ENCODE results near the gene ADORA2B.
"Not testable (repeated sequence)": the region's sequence is repeated elsewhere in the genome, so short reads cannot be mapped to it uniquely, and the experiment has no call there.

ADORA2B gene

DNA sequence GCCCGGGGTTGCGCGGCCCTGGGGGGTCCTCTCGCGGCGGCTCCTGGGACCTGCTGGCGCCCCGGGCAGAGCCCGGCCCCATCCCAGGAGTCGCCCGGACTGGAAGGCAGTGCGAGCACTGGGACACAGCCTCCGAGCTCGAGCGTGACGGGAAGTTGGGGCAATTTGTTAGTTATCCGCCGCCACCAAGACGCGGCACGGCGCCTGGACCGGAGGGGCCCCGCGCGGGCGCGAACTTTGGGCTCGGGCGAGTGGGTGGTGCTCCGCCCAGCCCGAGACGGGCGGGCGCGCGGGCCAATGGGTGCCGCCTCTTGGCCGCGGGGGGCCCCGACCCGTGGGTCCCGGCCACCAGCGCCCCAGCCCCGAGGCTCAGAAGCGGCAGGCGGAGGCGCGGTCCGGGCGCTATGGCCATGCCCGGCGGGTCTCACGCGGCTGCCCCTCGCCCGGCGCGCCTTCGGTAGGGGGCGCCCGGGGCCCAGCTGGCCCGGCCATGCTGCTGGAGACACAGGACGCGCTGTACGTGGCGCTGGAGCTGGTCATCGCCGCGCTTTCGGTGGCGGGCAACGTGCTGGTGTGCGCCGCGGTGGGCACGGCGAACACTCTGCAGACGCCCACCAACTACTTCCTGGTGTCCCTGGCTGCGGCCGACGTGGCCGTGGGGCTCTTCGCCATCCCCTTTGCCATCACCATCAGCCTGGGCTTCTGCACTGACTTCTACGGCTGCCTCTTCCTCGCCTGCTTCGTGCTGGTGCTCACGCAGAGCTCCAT, at the start of gene ADORA2B:
Gene ADORA2B (plus strand): TSS at position 372 of the 768 bp plus-strand sequence. CDS start 119 bp downstream, at position 491.
- DNase-seq: peak; percentile 11

DNA sequence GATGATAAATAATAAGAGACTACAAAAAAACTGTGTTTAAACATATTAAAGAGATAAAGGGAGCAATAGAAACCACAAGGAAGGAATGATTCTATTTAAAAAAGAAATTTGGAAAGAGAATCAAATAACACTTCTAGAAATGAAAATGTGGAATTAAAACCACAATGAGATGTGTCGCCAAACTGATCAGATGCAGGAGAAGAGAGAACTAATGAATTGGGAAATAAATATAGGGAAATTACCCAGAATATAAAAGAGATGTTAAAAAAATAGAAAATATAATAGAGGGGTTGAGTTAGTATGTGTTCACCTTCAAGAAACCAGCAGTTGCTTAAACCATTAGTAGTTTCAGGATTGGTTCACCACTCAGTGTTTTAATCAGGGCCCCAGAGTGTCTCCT, 48.7 kb upstream of the ADORA2B start:
- DNase-seq: no peak

DNA sequence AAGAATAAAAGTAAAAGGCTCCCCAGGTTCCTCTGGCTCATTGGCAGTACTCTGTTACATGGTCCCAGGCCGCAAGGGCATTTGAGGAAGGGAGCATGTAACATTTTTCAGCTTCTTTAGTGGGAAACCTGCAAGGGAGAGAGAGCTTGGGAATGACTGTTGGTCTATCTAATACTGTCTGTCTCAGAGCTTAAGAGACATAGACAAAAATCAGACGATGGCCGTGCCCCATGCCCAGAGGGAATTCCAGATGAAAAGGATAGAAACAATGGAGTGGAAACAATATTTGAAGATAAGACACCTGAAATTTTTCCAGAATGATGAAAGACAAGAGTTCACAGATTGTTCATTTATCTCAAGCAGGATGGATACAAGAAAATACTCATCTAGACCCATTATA, 48.1 kb upstream of the ADORA2B start:
- DNase-seq: no peak

DNA sequence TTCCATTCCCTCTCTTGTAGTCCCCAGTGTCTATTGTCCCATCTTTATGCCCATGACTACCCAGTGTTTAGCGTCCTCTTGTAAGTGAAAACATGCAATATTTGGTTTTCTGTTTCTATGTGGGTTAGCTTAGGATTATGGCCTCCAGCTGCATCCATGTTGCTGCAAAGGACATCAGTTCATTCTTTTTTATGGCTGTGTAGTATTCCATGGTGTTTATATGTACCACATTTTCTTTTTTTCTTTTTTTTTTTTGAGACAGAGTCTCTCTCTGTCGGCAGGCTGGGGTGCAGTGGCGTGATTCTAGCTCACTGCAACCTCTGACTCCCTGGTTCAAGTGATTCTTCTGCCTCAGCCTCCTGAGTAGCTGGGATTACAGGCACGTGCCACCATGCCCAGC, 45.3 kb upstream of the ADORA2B start:
- DNase-seq: not testable (repeated sequence)

DNA sequence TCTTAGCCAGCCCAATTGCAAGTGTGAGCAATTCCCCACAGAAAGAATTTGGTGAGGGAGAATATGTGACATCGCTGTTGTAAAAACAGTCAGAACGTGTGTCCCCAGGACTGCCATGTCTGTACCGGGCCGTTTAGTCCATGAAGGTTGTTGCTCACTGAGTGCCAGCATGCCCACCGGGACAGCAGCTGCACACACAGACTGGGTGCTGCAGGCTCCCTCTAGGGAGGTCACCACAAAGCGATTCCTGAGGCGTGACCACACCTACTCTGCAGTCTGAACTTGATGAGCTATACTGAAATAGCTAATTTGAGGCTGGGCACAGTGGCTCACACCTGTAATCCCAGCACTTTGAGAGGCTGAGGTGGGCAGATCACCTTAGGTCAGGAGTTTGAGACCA, 44.1 kb upstream of the ADORA2B start:
- no peak for DNase-seq

DNA sequence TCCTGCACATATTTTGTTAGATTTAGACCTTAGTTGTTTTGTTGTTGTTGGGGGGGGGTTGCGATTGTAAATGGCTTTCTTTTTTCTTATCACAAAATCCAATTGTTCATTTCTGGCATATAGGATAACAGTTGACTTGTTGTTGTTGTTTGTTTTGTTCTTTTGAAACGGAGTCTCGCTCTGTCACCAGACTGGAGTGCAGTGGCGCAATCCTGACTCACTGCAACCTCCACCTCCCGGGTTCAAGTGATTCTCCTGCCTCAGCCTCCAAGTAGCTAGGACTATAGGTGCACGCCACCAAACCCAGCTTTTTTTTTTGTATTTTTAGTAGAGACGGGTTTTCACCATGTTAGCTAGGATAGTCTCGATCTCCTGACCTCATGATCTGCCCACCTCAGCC, 39.7 kb upstream of the ADORA2B start:
- DNase-seq: not testable (repeated sequence)

DNA sequence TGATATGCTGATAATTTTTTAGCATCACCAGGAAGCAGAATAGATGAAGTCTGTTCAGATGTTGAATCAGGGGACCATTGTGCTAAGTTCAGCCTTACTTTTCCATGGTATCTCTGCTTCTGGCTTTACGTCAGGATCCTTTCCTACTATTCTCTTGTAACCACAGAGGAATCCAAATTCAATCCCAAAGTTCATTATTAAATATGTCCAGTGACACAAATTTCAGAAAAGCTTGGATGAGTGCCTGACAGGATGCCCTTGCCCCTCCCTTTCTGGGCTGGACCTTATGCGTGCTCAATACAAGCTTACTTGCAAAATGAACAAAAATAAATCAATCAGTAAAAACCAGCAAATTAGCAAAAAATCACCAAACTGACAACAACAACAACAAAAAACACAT, 37.6 kb upstream of the ADORA2B start:
- DNase-seq: no peak

DNA sequence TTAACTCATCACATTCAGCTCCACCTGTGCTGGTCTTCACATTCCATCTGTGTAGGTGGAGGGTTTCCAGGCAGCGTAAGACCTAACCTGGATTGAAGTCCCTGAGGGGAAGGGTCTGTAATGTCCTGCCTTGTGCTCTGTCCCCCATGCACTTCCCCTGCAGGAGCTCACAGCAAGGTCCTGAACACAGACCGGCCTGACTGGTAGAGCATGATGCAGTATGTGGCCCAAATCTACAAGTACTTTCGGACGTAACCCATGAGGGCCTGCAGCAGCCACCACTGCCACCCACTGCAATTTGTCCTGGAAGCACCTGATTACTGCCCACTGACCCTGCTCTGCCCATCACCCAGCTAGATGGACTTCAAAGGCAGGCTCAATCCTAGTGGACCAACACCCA, 36.6 kb upstream of the ADORA2B start:
- no peak for DNase-seq

DNA sequence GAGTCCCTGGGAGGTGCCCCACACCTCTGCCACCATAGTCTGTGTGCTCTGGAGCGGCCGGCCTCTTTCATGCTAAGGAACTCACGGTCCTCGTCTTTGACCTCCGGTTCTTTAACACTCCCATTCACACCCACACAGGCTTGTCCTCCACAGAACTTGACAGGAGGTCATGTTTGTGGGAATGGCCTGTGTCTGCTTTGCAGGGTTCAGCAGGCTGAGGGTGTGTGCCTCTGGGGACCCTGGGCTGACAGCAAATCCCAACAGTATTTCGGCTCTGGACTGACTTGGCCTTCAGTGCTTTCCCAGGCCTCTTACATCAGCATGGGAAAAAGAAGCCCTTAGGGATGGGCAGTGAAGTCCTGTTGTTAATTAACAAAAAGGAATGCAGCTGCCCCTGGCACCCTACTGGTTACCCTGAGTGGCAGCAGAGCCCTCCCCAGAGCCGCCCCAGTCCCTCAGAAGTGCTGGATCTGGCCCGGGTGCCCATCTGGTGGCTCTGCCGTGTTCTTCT, 35.4 kb upstream of the ADORA2B start:
- DNase-seq: no peak

DNA sequence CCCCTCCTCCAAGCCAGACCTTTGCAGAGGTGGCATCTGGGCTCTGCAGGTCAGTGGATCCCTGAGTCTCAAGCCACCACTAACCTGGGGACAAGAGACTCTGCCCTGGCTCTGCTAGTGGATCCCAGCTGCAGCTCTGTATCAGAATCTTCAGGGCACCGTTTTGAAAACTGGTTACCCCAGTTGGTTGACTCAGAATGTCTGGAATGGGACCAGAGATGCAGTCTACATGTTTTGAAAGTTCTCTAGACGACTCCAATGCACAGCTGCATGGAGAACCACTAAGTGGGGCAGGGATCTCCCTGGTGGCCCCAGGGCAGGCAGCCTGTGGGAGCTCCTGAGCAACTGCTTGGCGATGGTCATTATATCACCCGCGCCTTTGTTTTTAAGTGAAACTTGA, 34.1 kb upstream of the ADORA2B start:
- DNase-seq: no peak

DNA sequence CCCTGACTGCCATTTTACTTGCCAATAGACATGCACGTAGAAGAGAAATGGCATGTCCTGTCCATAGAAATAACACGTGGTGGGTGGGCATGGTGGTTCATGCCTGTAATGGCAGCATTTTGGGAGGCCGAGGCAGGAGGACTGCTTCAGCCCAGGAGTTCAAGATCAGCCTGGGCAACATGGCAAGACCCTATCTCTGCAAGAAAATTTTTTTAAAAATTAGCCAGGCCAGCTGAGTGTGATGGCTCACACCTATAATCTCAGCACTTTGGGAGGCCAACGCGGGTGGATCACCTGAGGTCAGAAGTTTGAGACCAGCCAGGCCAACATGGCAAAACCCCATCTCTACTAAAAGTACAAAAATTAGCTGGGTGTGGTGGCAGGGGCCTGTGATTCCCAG, 33.2 kb upstream of the ADORA2B start:
- DNase-seq: not testable (repeated sequence)

DNA sequence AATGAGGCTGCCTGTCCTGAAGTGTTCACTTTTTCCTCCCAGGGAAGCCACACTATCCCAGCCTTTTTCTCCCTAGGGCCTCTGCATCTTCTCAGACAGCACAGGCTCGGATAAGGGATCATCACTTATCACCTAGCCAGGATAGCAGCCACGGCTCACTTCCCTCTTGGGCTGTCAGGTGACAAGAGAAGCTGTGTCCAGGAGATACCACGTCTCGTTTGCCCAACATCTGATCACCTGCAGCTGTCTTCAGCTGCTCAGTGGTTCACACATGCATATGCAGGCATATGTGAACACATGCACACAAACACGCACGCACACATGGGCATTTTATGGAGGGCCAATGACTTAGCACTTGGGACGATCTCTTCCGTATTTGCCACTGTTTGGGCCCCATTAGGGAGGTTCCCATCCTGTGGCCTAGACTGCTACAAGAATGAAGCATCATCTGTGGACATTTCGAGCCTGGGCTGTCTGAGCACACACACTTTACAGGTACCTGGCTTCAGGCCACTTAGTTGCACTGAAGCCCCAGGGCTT, 32.4 kb upstream of the ADORA2B start:
- DNase-seq: no peak

DNA sequence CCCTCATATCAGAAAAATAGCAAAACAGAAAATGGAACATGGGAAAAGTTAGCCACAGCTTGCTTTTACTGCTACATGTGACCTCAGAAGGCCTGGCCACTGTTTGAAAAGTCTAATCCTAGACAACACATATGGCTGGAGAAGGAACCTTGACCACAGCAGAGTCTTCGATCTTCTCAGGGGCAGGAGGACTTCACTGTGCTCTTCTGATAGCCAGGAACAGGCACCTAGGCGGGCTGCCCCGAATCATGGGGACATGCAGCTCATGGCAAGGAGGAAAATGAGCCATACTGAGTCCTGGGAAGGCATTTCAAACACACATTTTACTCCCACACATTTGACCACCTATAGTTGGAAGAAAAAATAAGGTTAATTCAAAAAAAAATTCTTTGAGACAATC, 31.1 kb upstream of the ADORA2B start:
- DNase-seq: no peak

DNA sequence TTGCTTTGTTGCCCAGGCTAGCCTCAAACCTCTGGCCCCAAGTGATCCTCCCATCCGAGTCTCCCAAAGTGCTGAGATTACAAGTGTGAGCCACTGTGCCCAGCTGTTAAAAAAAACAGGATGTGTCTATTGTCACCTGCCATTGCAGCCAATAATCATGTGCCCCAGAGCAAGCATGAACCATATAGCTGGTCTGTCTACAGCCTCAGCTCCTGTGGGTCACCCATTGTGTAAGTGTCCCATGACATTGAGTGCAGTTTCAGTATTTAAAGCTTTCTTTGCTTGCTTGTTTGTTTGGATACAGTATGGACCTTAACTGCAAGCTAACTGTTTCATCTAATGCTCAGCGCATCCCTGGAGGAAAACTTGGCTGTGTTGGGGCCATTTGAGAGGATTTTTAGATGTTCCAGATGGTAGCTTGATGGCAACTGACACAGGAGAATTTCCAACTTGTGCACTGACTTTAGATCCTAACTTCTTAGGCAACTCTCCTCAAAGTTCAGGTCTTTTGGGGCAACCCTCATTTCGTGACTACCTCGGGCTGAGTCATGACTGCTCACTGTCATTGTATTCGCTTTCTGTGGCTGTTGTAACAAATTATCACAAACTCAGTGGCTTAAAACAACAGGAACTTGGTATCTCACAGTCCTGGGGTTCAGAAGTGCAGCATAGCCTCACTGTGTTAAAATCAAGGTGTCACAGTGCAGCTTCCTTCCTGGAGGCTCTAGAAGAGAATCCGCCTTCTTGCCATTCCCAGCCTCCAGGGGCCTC, 30.3 kb upstream of the ADORA2B start:
- DNase-seq: no peak

DNA sequence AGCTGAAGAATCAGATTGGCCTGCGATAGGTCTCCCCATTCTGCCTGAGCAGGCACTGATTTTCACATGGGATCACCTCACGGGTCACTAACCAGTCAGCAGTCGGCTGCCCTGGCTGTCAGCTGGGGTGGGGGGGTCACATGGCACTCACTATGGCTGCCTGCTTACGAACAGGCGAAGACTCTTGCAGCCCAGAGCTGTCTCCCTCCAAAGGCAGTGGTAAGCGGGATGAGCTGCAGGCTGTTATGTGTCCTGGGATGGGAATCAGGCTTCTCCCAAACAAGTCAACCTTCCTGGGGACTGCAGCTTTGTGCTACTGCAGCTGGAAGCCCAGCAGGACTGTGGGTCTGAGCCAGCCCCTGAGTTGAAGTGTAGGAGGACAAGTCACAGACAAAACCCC, 29.0 kb upstream of the ADORA2B start:
- no peak for DNase-seq

DNA sequence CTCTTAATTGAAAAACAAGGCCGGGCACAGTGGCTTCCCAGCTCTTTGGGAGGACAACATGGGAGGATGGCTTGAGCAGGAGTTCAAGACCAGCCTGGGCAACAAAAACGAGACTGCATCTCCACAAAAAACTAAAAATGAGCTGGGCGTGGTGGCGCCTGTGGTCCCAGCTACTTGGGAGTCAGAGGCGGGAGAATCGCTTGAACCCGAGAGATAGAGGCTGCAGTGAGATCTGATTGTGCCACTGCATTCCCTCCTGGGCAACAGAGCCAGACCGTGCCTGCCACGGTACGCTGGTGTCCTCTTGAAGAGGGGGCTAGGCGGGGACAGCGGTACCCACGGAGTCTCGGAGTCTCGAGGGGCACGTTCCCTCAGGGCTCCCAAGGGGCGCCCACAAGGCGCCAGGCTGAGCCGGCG, 27.9 kb upstream of the ADORA2B start:
- no peak for DNase-seq

DNA sequence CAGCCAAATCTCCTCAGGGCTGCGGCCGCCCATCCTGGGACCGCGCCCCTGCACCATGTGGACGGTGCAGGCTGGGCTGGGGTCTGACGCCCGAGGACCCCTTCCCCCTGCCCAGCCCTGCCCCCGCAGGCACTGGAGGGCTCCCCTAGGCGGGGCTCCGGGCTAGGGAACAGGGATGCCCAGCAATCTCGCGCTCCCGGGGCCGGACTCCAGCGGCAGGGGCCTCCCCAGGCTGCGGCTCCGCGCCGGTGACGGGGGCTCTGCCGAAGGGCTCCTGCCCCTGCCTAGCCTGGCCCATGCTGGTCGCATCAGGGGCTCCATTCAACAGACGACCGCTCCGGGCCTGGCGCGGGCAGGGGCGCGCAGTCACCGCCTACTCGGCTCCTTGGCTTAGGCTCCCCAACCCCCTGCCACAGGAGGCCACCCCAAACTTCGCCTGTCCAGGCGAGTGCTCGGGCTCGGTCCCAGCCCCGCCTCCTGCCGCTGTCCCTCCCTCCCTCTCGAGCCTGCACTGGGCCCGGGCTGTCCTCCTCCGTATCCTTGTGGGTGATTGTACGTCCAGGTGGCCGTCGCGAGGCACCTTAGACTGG, 27.4 kb upstream of the ADORA2B start:
- no peak for DNase-seq

DNA sequence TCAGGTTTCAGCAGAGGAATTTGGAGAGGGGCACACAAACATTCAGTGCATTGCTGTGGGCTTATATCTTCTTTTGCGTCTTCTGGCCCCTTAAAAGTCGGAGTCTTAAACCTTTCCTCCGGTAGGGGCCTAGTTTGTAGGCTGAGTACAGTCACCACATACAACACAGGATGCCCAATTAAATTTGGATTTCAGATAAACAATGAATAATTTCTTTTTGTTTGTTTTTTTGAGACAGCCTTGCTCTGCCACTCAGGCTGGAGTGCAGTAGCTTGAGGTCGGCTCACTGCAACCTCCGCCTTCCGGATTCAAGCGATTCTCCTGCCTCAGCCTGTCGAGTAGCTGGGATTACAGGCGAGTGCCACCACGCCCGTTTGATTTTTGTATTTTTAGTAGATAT, 26.7 kb upstream of the ADORA2B start:
- no peak for DNase-seq

DNA sequence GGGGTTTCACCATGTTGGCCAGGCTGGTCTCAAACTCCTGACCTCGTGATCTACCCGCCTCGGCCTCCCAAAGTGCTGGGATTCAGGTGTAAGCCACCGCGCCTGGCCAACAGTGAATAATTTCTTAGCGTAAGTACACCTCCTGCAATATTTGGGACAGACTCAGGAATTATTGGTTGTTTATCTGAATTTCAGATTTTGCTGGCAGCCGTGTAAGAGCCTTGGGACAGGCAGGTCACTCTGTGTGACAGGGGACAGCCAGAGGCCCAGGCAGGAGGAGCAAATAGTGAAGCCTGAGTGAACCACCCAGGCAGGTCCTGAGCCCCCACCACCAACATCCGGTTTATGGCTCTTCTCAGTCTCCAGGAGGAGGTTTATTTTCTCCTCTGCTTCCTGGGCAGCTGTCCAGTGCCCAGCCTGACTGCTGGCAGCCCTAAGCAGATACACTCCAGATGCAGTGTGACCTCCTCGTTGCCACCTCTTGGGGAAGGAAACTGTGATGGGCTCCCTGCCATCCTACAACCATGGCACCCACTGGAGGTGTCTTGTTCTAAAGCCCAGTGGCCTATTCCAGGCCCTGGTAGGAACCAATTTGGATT, 26.2 kb upstream of the ADORA2B start:
- DNase-seq: no peak

DNA sequence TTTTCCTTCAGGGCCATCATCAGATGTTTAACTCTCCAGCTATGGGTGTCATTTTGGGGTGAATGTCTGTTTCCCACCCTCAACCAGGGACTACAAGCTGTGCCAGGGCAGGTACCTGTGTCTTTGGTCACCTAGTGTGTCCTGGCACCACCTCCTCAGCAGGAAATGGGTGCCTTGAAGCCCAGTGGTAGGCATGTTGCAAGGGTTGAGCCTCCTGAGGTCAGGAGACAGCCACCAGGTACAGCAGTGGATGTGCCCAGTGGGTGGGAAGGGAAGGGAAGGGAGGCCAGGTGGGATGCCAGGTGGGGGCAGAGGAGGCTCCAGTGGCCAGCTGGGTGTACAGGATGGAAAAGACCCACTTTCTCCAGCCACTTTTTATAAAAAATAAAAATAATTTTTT, 25.5 kb upstream of the ADORA2B start:
- DNase-seq: no peak

DNA sequence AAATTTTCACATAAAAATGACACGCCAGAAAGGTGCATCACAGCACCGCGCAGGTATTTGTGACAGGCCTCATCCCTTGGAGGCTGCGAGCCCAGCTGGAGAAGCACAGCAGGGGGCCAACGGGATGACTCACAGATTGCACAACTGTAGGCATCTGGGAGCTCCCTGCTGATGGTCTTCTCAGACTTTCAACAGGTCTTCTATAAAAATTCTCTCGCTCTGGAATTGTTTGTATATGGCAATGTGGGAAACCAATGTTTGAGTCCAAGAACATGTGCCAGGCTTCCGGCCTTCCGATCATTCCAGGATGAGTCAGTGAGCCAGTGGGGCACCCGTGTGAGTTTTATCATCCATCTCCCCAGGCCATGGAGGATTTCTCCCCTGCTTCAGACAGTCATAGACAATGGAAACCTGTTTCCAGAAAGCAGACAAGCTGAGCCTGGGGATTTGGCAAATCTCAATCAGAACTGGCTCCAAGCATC, 24.1 kb upstream of the ADORA2B start:
- no peak for DNase-seq

DNA sequence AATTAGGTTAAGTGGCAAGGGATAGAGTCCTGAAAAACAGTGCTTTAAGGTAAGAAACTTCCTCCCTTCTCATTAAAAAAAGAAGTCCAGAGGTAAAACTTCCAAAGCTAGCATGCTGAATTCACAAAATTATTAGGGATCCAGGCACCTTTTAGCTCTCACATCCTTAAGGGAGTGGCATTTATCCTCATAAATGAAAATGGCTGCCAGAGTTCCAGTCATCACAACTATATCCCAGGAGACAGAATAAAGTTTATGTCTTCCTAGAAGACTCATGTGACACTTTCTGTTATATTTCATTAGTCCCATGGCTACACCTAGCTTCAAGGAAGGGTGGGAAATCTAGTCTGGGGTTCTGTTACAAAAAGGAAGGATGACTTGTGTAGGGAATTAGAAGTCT, 23.3 kb upstream of the ADORA2B start:
- no peak for DNase-seq

DNA sequence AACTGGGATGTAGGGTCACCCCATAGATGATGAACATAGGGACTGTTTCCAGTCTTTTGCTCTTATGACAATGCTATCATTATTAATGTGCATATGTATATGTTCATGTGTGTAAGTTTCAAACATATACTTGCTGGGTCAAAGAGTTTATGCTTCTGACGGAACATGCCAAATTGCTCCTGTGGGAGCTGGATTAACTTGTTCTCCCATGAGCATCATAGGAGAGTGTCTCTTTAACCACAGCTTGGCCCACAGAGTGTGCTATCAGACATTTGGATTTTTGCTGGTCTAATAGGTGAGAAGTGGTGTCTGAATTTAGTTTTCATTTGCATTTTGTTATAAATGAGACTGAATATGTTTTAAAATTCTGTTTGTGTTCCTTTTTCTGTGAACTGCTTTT, 22.3 kb upstream of the ADORA2B start:
- DNase-seq: no peak

Data from NCI-H1694 treated with DMSO at 0.1 percent for 48 hours (cell line).